ENCODE results near the gene ZNF398.
A peak's percentile ranks its signal among the peaks of the same experiment; 100 is the strongest.
"Not testable (repeated sequence)": the region's sequence is repeated elsewhere in the genome, so short reads cannot be mapped to it uniquely, and the experiment has no call there.

Gene ZNF398

GRCh38 chr7:149198161-149198816, 51.0 kb downstream of the ZNF398 start:
- DNase-seq: no peak

DNA sequence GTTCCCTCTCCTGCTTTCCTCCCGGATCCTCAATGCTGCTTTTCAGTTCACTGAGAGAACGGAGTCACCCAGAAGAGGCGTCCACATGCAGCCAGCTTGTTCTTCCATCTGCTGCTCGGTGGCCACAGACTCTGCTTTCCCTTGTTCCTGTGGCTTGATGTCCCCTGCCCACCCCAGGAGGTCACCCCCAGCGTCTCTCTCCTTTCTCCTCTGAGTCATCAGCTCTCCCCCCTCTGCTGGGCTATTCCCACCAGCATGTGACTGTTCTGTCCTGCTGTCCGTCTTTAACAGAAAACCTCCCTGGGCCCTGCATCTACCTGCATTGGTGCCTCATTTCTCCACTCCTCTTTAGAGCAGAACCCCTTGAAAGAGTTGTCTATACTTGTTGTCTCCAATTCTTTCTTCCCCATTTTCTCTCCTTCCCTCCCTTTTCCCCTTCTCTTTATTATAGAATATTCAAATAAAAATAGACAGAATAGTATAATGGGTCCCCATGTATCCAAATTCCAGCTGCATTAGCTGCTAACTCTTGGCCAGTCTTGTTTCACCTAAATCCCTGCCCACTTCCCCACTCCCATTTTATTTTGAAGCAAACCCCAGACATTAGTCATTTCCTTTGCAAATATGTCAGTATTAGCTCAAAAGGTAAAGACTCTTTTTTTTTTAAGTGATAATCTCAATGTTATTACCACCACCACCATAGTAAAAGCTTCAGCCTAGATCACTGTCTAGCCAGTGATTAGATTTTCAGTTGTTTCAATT, 52.2 kb downstream of the ZNF398 start:
- DNase-seq: no peak

GRCh38 chr7:149202831-149203231, 55.6 kb downstream of the ZNF398 start:
- DNase-seq: no peak

DNA sequence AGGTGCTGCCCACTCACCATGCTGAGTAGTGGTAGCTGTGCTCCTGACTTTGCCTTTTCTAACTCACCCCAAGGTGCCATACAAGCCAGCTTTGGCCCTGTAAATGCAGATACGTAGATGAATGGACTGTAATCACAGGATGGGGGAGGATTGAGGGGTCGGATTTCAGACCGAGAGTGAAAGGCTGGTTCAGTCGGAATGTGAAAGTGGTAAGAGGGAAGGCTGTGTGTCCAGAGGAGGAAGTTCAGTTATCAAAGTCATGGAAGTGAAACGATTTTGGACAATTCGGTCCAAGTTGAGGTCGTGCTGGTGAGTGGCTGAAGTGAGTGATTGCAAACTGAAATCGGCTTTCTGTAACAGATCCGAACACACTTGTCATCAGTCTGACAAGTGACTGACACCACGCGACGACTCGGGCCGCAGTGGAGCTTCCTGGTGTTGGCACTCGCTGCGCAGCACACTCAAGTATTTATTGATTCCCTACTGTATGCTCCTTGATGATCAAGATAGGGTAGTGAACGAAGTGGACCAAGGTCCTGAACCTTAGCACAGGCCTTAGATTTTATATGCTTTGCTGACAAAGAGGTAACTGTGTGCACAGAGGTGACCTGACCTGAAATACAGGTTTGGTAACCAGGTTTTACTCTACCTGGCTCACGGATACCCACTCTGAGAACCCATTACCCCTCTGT, 58.6 kb downstream of the ZNF398 start:
- no peak for DNase-seq

GRCh38 chr7:149207324-149208035, 60.2 kb downstream of the ZNF398 start:
- no peak for DNase-seq

DNA sequence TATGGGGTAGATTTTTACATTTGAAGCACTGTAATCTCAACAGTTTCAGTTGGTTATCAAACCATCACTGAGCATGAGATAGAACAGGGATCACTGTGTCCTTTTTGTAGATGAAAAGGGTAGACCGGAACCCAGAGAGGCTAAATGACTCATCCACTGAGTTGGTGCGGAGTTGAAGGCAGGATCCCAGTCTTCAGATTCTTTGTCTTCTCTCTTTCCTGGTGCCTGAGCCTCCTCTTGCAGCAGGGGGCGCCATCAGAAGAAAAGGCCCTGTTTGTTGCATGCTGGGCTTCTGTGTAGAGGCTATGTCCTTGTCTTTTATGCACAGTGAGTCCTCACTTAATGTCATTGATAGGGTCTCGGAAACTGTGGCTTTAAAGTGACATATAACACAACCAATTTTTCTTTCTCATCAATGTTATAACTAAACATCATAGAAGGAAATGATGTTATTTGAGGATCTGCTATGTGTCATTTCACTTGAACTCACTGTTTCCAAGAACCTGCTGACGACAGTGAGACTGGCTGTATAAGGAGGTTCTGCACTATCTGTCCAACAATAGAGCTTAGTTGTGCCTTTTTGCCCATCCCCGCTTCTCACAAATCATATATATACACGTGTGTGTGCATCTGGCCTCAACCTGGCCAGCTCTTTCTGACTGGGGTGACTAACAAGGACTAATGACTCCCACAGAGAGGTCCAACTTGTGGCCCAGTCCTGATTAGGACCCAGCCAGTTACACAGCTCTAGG, 62.4 kb downstream of the ZNF398 start:
- peak; percentile 48 for DNase-seq

DNA sequence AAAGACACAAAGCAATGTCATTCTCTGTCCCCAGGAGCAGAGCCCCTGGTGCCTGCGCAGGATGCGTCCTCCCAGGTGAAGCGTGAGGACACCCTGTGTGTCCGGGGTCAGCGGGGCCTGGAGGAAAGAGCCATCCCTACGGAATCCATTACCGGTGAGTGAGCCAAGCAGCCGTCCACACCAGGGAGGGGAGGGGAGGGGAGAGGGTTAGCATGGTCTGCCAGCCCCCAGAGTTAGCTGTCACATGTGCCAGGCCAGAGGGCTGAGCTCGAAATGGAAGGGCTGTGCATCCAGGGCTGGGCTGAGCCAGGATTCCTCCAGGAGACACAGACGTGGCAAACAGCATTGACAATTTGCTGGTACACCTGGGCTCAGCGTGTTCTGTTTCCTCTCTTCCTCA, 63.3 kb downstream of the ZNF398 start:
- DNase-seq: no peak

GRCh38 chr7:149214020-149214720, 66.9 kb downstream of the ZNF398 start:
- no peak for DNase-seq

DNA sequence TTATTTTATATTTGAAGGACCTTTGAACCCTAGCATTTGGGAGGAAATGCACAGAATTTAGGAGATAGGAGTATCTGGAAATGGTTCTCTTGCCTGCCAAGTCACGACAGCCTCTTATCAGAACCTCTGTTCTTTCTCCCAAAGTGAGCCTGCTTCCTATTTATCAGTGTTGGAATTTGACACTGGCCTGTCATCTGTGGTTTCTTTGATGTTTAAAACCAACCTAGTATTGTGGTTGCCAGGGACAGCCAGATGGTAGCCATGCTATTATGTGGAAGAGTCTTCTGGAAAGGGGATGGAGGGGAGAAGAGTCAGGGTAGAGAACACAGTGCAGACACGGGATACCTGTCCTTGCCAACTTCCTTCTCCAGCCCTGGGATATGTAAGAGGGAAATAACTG, 69.1 kb downstream of the ZNF398 start:
- DNase-seq: no peak

- no peak for DNase-seq
These were observed 70.3 kb downstream of the ZNF398 start for GRCh38 chr7:149217570-149217969.

DNA sequence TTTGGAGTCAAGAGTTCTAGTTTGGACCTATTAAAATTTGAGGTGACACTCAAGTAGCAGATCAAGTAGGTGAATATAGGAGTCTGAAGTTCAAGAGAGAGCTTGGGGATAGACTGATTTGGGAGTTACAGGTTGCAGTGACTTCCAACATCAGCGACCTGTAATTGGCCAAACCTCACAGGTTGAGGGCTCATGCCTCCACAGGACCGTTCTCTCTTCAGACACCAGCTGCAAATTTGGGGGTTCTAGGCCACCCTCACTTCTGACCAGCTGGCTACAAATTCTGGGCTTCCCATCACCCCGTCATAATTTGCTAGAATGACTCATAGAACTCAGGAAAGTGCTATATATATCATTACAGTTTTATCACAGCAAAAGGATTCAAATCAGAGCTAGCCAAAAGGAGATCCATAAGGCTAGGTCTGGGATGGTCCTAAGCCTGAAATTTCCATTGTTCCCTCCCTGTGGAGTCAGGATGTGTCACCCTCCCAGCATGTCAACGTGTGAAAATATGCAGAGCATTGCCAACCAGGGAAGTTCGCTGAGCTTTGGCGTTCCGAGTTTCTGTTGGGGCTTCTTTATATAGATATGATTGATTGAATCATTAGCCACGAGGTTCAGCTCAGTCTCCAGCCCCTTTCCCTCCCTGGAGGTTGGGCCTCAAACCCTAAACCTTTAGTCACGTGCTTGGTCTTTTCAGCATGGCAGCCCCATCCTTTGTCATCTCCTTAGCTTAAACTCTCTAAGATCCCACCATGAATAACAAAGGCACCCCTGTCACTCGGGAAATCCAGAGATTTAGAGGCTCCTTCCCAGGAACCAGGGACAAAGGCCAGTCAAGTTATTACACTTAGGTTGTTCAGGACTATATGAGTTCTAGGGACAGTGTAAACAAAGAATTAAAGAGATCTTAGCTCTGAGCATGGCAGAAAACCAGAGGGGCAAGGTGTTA, 71.5 kb downstream of the ZNF398 start:
- DNase-seq: no peak

GRCh38 chr7:149220534-149220933, 73.3 kb downstream of the ZNF398 start:
- no peak for DNase-seq

- DNase-seq: no peak
These were observed 75.9 kb downstream of the ZNF398 start for GRCh38 chr7:149223176-149223575.

DNA sequence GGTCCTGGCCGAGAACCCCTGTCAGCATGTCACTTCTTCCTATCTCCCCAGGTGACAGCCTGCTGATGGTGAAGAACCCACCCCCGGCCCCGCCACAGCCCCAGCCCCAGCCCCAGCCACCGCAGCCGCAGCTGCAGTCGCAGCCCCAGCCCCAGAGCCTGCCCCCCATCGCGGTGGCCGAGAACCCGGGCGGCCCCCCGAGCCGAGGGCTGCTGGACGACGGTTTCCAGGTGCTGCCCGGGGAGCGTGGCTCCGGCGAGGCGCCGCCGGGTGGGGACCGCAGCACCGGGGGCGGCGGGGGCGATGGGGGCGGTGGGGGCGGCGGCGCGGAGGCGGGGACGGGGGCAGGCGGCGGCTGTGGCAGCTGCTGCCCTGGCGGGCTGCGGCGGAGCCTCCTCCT, 76.5 kb downstream of the ZNF398 start:
- DNase-seq: no peak

- DNase-seq: no peak
These were observed 77.1 kb downstream of the ZNF398 start for GRCh38 chr7:149224352-149224751.

GRCh38 chr7:149225106-149225505, 77.9 kb downstream of the ZNF398 start:
- DNase-seq: no peak

- no peak for DNase-seq
These were observed 78.4 kb downstream of the ZNF398 start for GRCh38 chr7:149225656-149226055.

DNA sequence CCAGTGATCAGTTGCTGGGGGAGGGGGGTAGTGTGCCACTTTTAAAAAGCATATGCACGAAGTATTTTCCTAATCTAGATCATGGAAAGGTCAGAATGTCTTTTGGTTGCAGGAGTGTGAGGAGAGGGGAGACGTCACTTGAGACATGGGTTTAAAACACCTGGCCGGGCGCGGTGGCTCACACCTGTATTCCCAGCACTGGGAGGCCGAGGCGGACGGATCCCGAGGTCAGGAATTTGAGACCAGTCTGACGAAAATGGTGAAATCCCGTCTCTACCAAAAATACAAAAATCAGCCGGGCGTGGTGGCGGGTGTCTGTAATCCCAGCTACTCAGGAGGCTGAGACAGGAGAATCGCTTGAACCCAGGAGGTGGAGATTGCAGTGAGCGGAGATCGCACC, 79.1 kb downstream of the ZNF398 start:
- DNase-seq: not testable (repeated sequence)

DNA sequence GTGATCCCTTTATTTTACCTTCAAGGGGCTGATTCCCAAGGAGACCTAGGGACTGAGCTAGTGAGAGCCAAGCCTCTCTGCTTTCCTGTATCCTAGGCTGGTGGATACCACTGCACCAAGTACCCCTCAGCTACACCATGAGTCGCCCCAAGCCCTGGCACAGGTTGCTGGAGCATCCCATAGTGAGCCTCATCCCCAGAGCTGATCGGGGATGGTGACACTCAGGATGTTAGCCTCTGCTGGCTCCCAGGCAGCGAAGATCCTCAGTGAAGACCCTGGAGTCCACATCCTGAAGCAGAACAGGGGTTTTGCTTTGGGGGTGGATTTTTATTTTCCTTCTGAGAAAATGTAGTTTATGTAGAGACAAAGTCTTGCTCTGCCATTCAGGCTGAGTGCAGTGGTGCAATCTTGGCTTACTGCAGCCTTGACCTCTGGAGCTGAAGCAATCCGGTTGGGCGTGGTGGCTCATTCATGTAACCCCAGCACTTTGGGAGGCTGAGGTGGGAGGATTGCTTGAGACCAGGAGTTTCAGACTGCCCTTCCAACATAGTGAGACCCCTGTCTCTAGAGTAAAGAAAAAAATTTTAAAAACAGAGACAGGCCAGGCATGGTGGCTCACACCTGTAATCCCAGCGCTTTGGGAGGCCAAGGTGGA, 79.7 kb downstream of the ZNF398 start:
- no peak for DNase-seq

- no peak for DNase-seq
These were observed 81.7 kb downstream of the ZNF398 start for GRCh38 chr7:149228831-149229471.

All from activated gamma-delta T cell treated with Interleukin-2 at 50 U/mL for 16 hours (primary cell).